Fibroblast of the aortic adventitia (primary cell): ENCODE data around the gene SPATA24. TPM values are rescaled to one million over a fixed set of nuclear protein-coding genes. Genes with fewer than 3 reads are reported as not detected.
A peak's percentile ranks its signal among the peaks of the same experiment; 100 is the strongest.

Experiments used
- DNase-seq: peaks from one replicate; pipeline ENCODE4 v3.0.0-alpha.2; 2010; ENCODE audit warnings: low read depth
- H3K4me3 ChIP-seq: 2 replicates; pipeline ENCODE4 v1.5.1; 2011; ENCODE audit warnings: low read depth, mild to moderate bottlenecking, control low read depth, low read length, moderate library complexity
- total RNA-seq: library from RNA; depleted of rRNA; stranded (reverse); fragments of >200 nt; gene quantifications from 2 replicates; pipeline ENCODE4 v1.2.3, GENCODE V29; 2012; ENCODE audit warnings: low replicate concordance
- TF ChIP-seq, protein P1 (sequence below): IDR thresholded peaks from 2 replicates; pipeline ENCODE4 v1.5.1; 2011; ENCODE audit warnings: mild to moderate bottlenecking, low read length, control low read depth, inconsistent platforms; ENCODE audit not compliant: insufficient read depth

SPATA24 gene
- total RNA-seq, 1 donor: 2.0 TPM

DNA sequence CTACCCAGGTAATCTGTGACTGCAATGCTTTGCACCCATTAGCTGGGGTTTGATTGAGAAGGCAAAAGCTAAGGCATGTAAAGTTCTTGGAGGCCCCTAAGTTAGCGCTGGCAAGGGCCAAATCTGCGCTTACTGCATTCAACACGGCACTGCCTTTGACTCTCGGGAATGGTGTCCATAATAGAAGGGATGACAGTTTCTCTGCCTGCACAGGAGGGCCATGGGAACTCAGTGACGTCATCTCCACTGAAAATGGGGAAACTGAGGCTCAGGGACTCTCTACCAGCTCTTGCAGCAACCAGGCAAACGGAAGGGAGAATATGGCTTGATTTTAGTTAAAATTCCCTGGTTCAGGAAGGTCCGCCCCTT is 487 bp downstream of the SPATA24 start:
- TF ChIP-seq, protein P1, sequence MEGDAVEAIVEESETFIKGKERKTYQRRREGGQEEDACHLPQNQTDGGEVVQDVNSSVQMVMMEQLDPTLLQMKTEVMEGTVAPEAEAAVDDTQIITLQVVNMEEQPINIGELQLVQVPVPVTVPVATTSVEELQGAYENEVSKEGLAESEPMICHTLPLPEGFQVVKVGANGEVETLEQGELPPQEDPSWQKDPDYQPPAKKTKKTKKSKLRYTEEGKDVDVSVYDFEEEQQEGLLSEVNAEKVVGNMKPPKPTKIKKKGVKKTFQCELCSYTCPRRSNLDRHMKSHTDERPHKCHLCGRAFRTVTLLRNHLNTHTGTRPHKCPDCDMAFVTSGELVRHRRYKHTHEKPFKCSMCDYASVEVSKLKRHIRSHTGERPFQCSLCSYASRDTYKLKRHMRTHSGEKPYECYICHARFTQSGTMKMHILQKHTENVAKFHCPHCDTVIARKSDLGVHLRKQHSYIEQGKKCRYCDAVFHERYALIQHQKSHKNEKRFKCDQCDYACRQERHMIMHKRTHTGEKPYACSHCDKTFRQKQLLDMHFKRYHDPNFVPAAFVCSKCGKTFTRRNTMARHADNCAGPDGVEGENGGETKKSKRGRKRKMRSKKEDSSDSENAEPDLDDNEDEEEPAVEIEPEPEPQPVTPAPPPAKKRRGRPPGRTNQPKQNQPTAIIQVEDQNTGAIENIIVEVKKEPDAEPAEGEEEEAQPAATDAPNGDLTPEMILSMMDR: no peak
- DNase-seq: no peak

DNA sequence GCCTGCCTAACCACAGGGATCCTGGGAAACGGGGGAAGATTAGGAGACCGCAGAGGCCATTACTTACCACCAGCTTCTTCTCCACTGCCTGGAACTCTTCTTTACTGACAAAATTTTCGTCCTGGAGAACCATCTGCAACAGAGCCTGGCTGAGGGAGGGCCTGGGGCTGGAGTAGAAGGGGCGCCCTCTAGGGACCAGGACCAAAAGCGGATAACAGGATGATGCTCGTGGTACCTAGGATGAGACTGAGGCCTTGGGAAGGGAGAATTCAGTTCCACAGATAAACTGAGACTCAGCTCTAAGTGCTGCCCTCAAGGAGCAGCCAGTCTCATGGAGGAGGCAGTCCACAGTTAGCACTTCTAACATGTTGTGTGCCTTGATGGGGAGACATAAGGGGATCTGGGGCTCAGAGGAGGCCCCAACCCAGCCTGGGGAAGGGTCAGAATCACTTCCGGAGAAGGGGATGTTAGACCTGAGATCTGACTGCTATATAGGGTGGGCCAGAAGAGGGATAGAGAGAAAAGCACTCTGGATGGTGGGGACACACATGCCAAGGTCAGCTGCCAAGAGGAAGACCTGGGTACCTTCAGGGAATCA is 1.2 kb downstream of the SPATA24 start:
- TF ChIP-seq, protein P1: peak; percentile 24
- no peak for DNase-seq

More for the DNA sequence above, 487 bp downstream of the SPATA24 start:
- H3K4me3 ChIP-seq: peak overlapping the region; percentile 79

DNA sequence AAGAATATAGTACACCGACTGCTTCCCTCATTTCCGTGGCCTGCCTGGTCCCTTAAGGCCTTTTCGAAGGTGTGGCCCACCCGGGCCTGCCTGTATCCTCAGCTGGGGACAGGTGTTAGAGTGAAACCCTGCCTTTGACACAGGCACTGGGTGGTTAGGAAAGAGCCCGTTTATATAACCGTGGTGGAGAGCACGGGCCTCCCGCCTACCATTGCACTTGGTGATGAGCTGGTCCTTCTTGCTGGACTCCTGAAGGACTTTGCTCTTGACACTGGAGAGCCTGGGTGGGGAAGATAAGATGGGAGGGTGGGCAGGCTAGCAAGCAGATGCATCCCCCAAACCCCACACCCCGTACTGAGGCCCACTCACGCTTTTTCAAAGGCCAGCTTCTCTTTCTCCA is 2.3 kb downstream of the SPATA24 start:
- no peak for DNase-seq
- no peak overlapping the region for H3K4me3 ChIP-seq
- TF ChIP-seq, protein P1: no peak

More for the DNA sequence above, 1.2 kb downstream of the SPATA24 start:
- no peak overlapping the region for H3K4me3 ChIP-seq

DNA sequence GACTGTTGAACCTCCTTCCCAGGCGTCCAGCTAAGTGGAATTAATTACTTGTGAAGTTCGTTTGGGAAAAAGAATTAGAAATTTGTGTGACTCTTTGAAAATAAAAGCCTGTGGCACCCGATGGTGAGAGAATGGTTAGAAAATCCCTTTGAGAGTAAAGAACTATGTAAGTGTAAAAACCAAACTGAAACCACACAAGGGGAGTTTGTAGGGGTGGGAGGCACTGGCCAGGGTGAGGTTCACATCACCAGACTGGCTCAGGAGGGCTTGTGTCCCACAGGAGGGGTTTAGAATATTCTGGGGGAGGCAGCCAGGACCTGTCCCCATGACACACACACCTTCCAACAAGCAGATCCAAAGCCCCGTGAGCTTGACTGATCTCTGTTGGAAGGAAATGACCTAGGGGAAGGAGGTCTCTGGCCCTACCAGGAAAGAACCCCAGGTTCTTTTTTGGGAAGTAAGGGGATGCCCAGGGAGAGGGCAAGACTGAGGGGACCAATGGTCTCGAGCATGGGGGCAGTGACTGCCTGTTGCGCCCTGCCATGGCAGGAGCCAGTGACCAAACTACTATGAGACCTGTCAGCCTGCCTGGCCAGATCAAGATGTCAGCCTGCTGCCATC is 4.3 kb downstream of the SPATA24 start:
- TF ChIP-seq, protein P1: no peak
- no peak overlapping the region for H3K4me3 ChIP-seq
- no peak for DNase-seq

DNA sequence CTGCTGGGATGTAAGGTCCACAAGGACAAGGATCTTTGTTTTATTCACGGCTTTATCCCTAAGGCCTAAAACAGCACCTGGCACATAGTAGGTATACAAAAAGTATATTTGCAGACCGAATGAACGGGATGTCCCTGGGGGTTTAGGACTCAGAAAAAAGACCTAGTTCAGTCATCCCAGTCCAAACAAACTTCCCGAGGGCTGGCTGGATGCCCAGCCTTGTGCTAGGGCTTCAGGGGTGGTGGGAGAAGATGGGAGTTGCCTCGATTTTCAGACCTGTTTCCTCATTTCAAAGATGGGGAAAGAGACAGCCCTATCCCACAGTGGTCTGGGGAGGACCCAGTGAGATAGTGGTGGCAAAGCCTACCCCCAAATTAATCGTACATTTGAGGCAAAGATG is 6.0 kb downstream of the SPATA24 start:
- H3K4me3 ChIP-seq: no peak overlapping the region
- TF ChIP-seq, protein P1: no peak
- no peak for DNase-seq

DNA sequence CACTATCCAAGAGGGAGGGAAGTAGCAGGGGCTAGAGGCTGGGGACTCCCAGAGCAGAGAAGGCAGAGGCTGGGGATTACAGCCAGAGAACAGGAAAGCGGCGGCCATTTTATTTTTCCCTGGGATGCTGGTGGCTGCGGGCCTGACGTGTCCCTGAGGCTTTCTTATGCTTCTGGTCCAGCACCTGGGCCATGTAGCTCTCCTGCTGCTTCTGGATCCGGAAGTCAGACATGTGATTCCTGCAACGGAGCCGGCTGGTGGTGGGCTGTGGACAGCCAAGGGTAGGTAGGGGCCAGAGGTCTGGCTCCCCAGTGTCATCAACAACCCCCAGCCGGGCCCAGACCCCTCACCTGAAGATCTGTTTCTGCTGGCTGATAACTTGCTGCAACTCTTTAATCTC is 7.2 kb downstream of the SPATA24 start:
- no peak overlapping the region for H3K4me3 ChIP-seq
- DNase-seq: no peak
- TF ChIP-seq, protein P1: no peak
